Measurements from ENCODE around the gene CYB5A.

- TF ChIP-seq REST (IDR thresholded peaks at IDR 0.05; ENCODE audit: low read depth) (no peak), FOXM1 (IDR thresholded peaks at IDR 0.05; ENCODE audit: borderline replicate concordance, low read depth) (no peak)
These were observed 48.6 kb downstream of the CYB5A start for GRCh38 chr18:74243127-74243526.

Measured in Ishikawa (cell line).